ENCODE data around the gene TUBB3. TPM values are rescaled to one million over a fixed set of nuclear protein-coding genes. Genes with fewer than 3 reads are reported as not detected.

TUBB3 gene
- total RNA-seq, 1 experiment from 2014 or later: 173 TPM

- CTCF ChIA-PET: no interaction called here
- peaks cover 41 to 48% of the 10 kb centered on the region in 2 experiments for H3K4me1 ChIP-seq (ENCODE audit: control insufficient read depth in 1 of 2, insufficient read depth in 2 of 2, low read length in 2 of 2)
- H3K4me2 ChIP-seq (ENCODE audit: low read length): no peak overlapping the region
- no peak overlapping the region for H2AFZ ChIP-seq (ENCODE audit: low read depth, low read length, poor library complexity, severe bottlenecking)
- intact Hi-C loops (cut with micrococcal nuclease): no loop called here
- no peak overlapping the region for H3K9ac ChIP-seq (ENCODE audit: low read length)
- no peak overlapping the region for H3K4me3 ChIP-seq (replicated peaks in 1 of 2; ENCODE audit: low read depth in 1 of 2, low read length in 2 of 2)
- RAD21 ChIA-PET (ENCODE audit: low non-redundant PET in 1 of 2, low total read pairs in 2 of 2, uncharacterized antibody in 2 of 2, unreplicated experiment in 2 of 2): no interaction called here
- H3K9me2 ChIP-seq (ENCODE audit: insufficient read depth): no peaks in the 10 kb centered on the region
- no peaks in the 10 kb centered on the region for H3K27me3 ChIP-seq (ENCODE audit: insufficient read depth, low read length)
- BruUV-seq (replicated peaks): no TSS peak
- POLR2A ChIA-PET: no interaction called here
- H3K36me3 ChIP-seq (ENCODE audit: control insufficient read depth in 1 of 2, insufficient read depth in 2 of 2, low read length in 2 of 2): peaks cover 2 to 13% of the 10 kb centered on the region in 2 experiments; a peak in 3 of 4 replicates
- H3K79me2 ChIP-seq (ENCODE audit: insufficient read depth, low read length): no peaks in the 10 kb centered on the region
- no peaks in the 10 kb centered on the region for H4K20me1 ChIP-seq (ENCODE audit: insufficient read depth)
- DNase-seq (ENCODE audit: low read depth, low spot score) (no peak), ATAC-seq (no peak)
- no peaks in the 10 kb centered on the region for H3K9me3 ChIP-seq (ENCODE audit: control insufficient read depth in 1 of 2, insufficient read depth in 1 of 2, low read depth in 1 of 2, low read length in 2 of 2)
- H3K27ac ChIP-seq (ENCODE audit: low read depth, low read length): no peak overlapping the region
- TF ChIP-seq JUND (IDR thresholded peaks at IDR 0.05): no peak
- no peak for TF ChIP-seq ZFX (IDR thresholded peaks at IDR 0.05)
- TF ChIP-seq CEBPB (IDR thresholded peaks at IDR 0.05; ENCODE audit: low read depth): no peak
- TF ChIP-seq FOSL1 (IDR thresholded peaks at IDR 0.05; ENCODE audit: low read depth): no peak
- no peak for TF ChIP-seq SP1 (IDR thresholded peaks at IDR 0.05; ENCODE audit: low read depth)
Measured at GRCh38 chr16:89915303-89916232, 7.6 kb upstream of the TUBB3 start.

- intact Hi-C loops (cut with micrococcal nuclease): no loop called here
- ATAC-seq (peak; percentile 68), DNase-seq (ENCODE audit: low read depth, low spot score) (peak; percentile 96)
- Histone ChIP-seq H3K27me3 (ENCODE audit: insufficient read depth, low read length) (no peaks in the 10 kb centered on the region), H3K27ac (ENCODE audit: low read depth, low read length) (peak overlapping the region; percentile 87), H3K79me2 (ENCODE audit: insufficient read depth, low read length) (no peaks in the 10 kb centered on the region), H3K9me2 (ENCODE audit: insufficient read depth) (no peaks in the 10 kb centered on the region), H3K9ac (ENCODE audit: low read length) (peak overlapping the region; percentile 64), H3K9me3 (ENCODE audit: control insufficient read depth in 1 of 2, insufficient read depth in 1 of 2, low read depth in 1 of 2, low read length in 2 of 2) (no peaks in the 10 kb centered on the region), H4K20me1 (ENCODE audit: insufficient read depth) (no peaks in the 10 kb centered on the region), H3K4me3 (replicated peaks in 1 of 2; ENCODE audit: low read depth in 1 of 2, low read length in 2 of 2) (peak overlapping the region; percentile 19 to 49), H3K36me3 (ENCODE audit: control insufficient read depth in 1 of 2, insufficient read depth in 2 of 2, low read length in 2 of 2) (no peaks in the 10 kb centered on the region), H3K4me1 (ENCODE audit: control insufficient read depth in 1 of 2, insufficient read depth in 2 of 2, low read length in 2 of 2) (peaks cover 52 to 71% of the 10 kb centered on the region in 2 experiments), H3K4me2 (ENCODE audit: low read length) (peak overlapping the region; percentile 80), H2AFZ (ENCODE audit: low read depth, low read length, poor library complexity, severe bottlenecking) (no peak overlapping the region)
- RAD21 ChIA-PET (ENCODE audit: low non-redundant PET in 1 of 2, low total read pairs in 2 of 2, uncharacterized antibody in 2 of 2, unreplicated experiment in 2 of 2): no interaction called here
- POLR2A ChIA-PET: interaction anchor here (1.0 to 2.0 kb wide), 3 partner anchors 9 to 44 kb away, joined by 4 to 9 read pairs (median 5); partner anchors contain the start of gene TCF25
- CTCF ChIA-PET: interaction anchor here (1.1 to 2.3 kb wide), 2 partner anchors 9 to 102 kb away, joined by 3 to 26 read pairs; no protein-coding TSS in a partner anchor
- no TSS peak for BruUV-seq (replicated peaks)
- peak; percentile 45; the same call in 1 of the 2 replicates for TF ChIP-seq ZFX (IDR thresholded peaks at IDR 0.05)
- TF ChIP-seq ZNF274 (IDR thresholded peaks at IDR 0.05; ENCODE audit: low read depth, low read length): no peak
- TF ChIP-seq CBX3 (IDR thresholded peaks at IDR 0.05; ENCODE audit: low read depth): no peak
- no peak for TF ChIP-seq SIN3A (IDR thresholded peaks at IDR 0.05; ENCODE audit: low read depth)
- peak; percentile 85 for TF ChIP-seq ZBTB33 (IDR thresholded peaks at IDR 0.05; ENCODE audit: extremely low read depth, insufficient replicate concordance, low read length)
- peak; percentile 84 for TF ChIP-seq YY1 (IDR thresholded peaks at IDR 0.05; ENCODE audit: extremely low read depth, insufficient replicate concordance, low read depth, low read length)
- peak; percentile 100 for TF ChIP-seq TCF7L2 (IDR thresholded peaks at IDR 0.05; ENCODE audit: borderline replicate concordance, extremely low read depth, insufficient read depth, insufficient read length)
- no peak for TF ChIP-seq CTCF (IDR thresholded peaks at IDR 0.05 in 2 of 3, conservative IDR thresholded peaks at IDR 0.05 in 1 of 3; ENCODE audit: borderline replicate concordance in 1 of 3, insufficient read depth in 1 of 3, low read depth in 2 of 3, low read length in 2 of 3)
- no peak for TF ChIP-seq CEBPB (IDR thresholded peaks at IDR 0.05; ENCODE audit: low read depth)
- TF ChIP-seq SP1 (IDR thresholded peaks at IDR 0.05; ENCODE audit: low read depth): no peak
- TF ChIP-seq EZH2 (IDR thresholded peaks at IDR 0.05): no peak
- TF ChIP-seq RAD21 (IDR thresholded peaks at IDR 0.05; ENCODE audit: low read depth): no peak
Measured at GRCh38 chr16:89917773-89918452, 5.2 kb upstream of the TUBB3 start.

Measured in HCT116 (cell line).